ENCODE results near the gene BHLHA15. TPM values are rescaled to one million over a fixed set of nuclear protein-coding genes. Genes with fewer than 3 reads are reported as not detected.

BHLHA15 gene
- total and polyA plus RNA-seq, 9 of the 15 experiments (the other 6 are each of a cell fraction or from before 2014, with no cell fraction given), result 0.22 to 2.0 (median 1.1) TPM; not detected in 4

- WGBS (ENCODE audit: insufficient coverage, low coverage, missing lambda C conversion rate), result 55% methylated on average over 30 of the region's 34 CpGs
- TF ChIP-seq MBD2 (IDR thresholded peaks at IDR 0.05; ENCODE audit: borderline replicate concordance, low read depth), result no peak
- no peak for TF ChIP-seq ZNF316 (IDR thresholded peaks at IDR 0.05)
- no peak for TF ChIP-seq PKNOX1 (IDR thresholded peaks at IDR 0.05)
- no peak for TF ChIP-seq ZBTB5 (IDR thresholded peaks at IDR 0.05)
- no peak for TF ChIP-seq CC2D1A (IDR thresholded peaks at IDR 0.05)
- TF ChIP-seq TAF15 (IDR thresholded peaks at IDR 0.05; ENCODE audit: low read depth, low read length), result no peak
- TF ChIP-seq THRAP3 (IDR thresholded peaks at IDR 0.05; ENCODE audit: borderline replicate concordance), result no peak
- TF ChIP-seq KLF16 (IDR thresholded peaks at IDR 0.05), result no peak
- no peak for TF ChIP-seq MEF2D (tag; conservative IDR thresholded peaks at IDR 0.05; ENCODE audit: low read depth)
- no peak for TF ChIP-seq SNIP1 (IDR thresholded peaks at IDR 0.05; ENCODE audit: low read depth)
- no peak for TF ChIP-seq RBM15 (IDR thresholded peaks at IDR 0.05; ENCODE audit: insufficient read depth, low read length)
- TF ChIP-seq ZNF174 (CRISPR knock-in tag; IDR thresholded peaks at IDR 0.05), result no peak
- TF ChIP-seq ZNF668 (CRISPR knock-in tag; IDR thresholded peaks at IDR 0.05), result no peak
- no peak for TF ChIP-seq RBM14 (IDR thresholded peaks at IDR 0.05; ENCODE audit: borderline replicate concordance, insufficient read depth, low read depth, low read length)
- TF ChIP-seq ZNF740 (CRISPR knock-in tag; IDR thresholded peaks at IDR 0.05), result no peak
- no peak for TF ChIP-seq ZNF740 (tag; IDR thresholded peaks at IDR 0.05)
- no peak for TF ChIP-seq BHLHE40 (IDR thresholded peaks at IDR 0.05; ENCODE audit: low read length)
These were observed 10.6 kb downstream of the BHLHA15 start for GRCh38 chr7:98221611-98222532.

More at GRCh38 chr7:98221611-98222532, 10.6 kb downstream of the BHLHA15 start:
- Histone ChIP-seq H3K4me2 (ENCODE audit: insufficient read depth, low read length) (no peak overlapping the region), H3K4me1 (replicated peaks in 1 of 2; ENCODE audit: control insufficient read depth in 2 of 2, insufficient read depth in 2 of 2, low read length in 2 of 2) (peaks cover 11 to 43% of the 10 kb centered on the region in 2 experiments; a peak in 3 of 5 replicates), H2AFZ (ENCODE audit: low read depth, low read length) (no peak overlapping the region), H4K20me1 (replicated peaks; ENCODE audit: control insufficient read depth, insufficient read depth, low read length) (no peaks in the 10 kb centered on the region; the same call in 1 of the 2 replicates), H3K9ac (ENCODE audit: insufficient read depth in 1 of 2, low read depth in 2 of 2, low read length in 2 of 2) (peak overlapping the region in 1 of 2 experiments; percentile 50; a peak in 2 of 4 replicates), H3K79me2 (ENCODE audit: control insufficient read depth, insufficient read depth, low read length) (no peaks in the 10 kb centered on the region), H3K9me1 (ENCODE audit: control insufficient read depth, insufficient read depth, low read length) (no peaks in the 10 kb centered on the region), H3K36me3 (ENCODE audit: control insufficient read depth, insufficient read depth, low read length) (no peaks in the 10 kb centered on the region), H3K27ac (ENCODE audit: extremely low read depth, low read depth, low read length) (no peak overlapping the region), H3K9me3 (replicated peaks; ENCODE audit: control insufficient read depth, insufficient read depth, low read depth, low read length) (no peaks in the 10 kb centered on the region), H3K4me3 (no peak overlapping the region), H3K27me3 (ENCODE audit: control insufficient read depth in 2 of 2, insufficient read depth in 2 of 2, low read length in 2 of 2) (peaks cover 0 to 38% of the 10 kb centered on the region in 2 experiments; a peak in 3 of 5 replicates)
- CTCF ChIA-PET (ENCODE audit: low intra/inter-chr PET ratio), result no interaction called here
- DNase-seq (ENCODE audit: extremely low read depth in 1 of 4, low spot score in 3 of 4) (peak in 1 of 4 experiments; percentile 8), ATAC-seq (no peak), FAIRE-seq (no peak)
- intact Hi-C loops (cut with micrococcal nuclease) (no loop called here), in situ Hi-C loops (cut with MboI) (no loop called here)
- BruUV-seq (replicated peaks), result no TSS peak
- POLR2A ChIA-PET, result no interaction called here

All from K562 (cell line).